Lower leg skin (tissue), 4 donors: Measurements from ENCODE around the gene TTC7B. TPM values are rescaled to one million over a fixed set of nuclear protein-coding genes. Genes with fewer than 3 reads are reported as not detected.

Experiments used
- DNase-seq, 2 donors: peaks; one replicate each; pipeline ENCODE4 v3.0.0-alpha.2; 2019; ENCODE audit warnings: low spot score in 2 of 2
- H3K4me3 ChIP-seq: fragments of 200-600 bp; sonication (generic); 2 replicates; pipeline ENCODE4 v1.5.1; 2017; ENCODE audit warnings: mild to moderate bottlenecking, low read depth; ENCODE audit not compliant: poor library complexity, severe bottlenecking
- CTCF ChIP-seq, 3 donors: fragments of 450-650 bp; IDR thresholded peaks; one replicate each; pipeline ENCODE4 v1.5.1; 2016; ENCODE audit warnings: antibody characterized with exemption in 3 of 3, mild to moderate bottlenecking in 3 of 3, moderate library complexity in 2 of 3
- POLR2A ChIP-seq, 2 donors: fragments of 450-650 bp; IDR thresholded peaks; one replicate each; pipeline ENCODE4 v1.6.1; 2016 to 2017; ENCODE audit warnings: antibody characterized with exemption in 2 of 2, mild to moderate bottlenecking in 1 of 2, moderate library complexity in 1 of 2
- WGBS, 2 donors: methylation state at CpG; one replicate each; pipeline ENCODE4 v1.1.5; 2018; 5-methylcytosine and 5-hydroxymethylcytosine counted together
- intact Hi-C: fragments of 100-400 bp; cut with DNase I; formaldehyde crosslinking; loops from one replicate; pipeline ENCODE4 v1.15.0; 2023; ENCODE audit warnings: low total_unique reads
- total RNA-seq, 4 donors: library from RNA; depleted of rRNA; stranded (reverse); fragments of >200 nt; gene quantifications; one replicate each; pipeline ENCODE4 v1.1.0, GENCODE V29; 2016

Gene TTC7B
- total RNA-seq, 4 donors from 2014 or later, result 10.3 to 28.7 (median 20.2) TPM

GRCh38 chr14:90784621-90785270 lies 31.5 kb downstream of the TTC7B start:
- WGBS, 2 donors, result 83 to 92% methylated on average over 9 of the region's 9 CpGs
- no peak overlapping the region for H3K4me3 ChIP-seq
- intact Hi-C loops, result no loop called here
- TF ChIP-seq CTCF (IDR thresholded peaks at IDR 0.05), result no peak
- DNase-seq, result peak in 1 of 2 donors; percentile 21

- no peak for TF ChIP-seq POLR2A (IDR thresholded peaks at IDR 0.05)
- TF ChIP-seq CTCF (IDR thresholded peaks at IDR 0.05), result no peak
- H3K4me3 ChIP-seq, result no peak overlapping the region
- no peak for DNase-seq
- 94 to 95% methylated on average over 6 of the region's 6 CpGs for WGBS, 2 donors
- intact Hi-C loops, result no loop called here
Observed at GRCh38 chr14:90783344-90783743, 32.9 kb downstream of the TTC7B start.

GRCh38 chr14:90782892-90783291 lies 33.3 kb downstream of the TTC7B start:
- no peak overlapping the region for H3K4me3 ChIP-seq
- intact Hi-C loops, result no loop called here
- WGBS, 2 donors, result 76 to 83% methylated on average over 4 of the region's 4 CpGs
- TF ChIP-seq POLR2A (IDR thresholded peaks at IDR 0.05) (no peak), CTCF (IDR thresholded peaks at IDR 0.05) (no peak)
- DNase-seq, result peak in 1 of 2 donors; percentile 48

GRCh38 chr14:90781876-90782275 lies 34.4 kb downstream of the TTC7B start:
- intact Hi-C loops, result no loop called here
- peak in 1 of 2 donors; percentile 36 for DNase-seq
- no peak overlapping the region for H3K4me3 ChIP-seq
- WGBS, 2 donors, result 81 to 90% methylated on average over 8 of the region's 8 CpGs
- TF ChIP-seq CTCF (IDR thresholded peaks at IDR 0.05) (no peak), POLR2A (IDR thresholded peaks at IDR 0.05) (no peak)

GRCh38 chr14:90781344-90781761 lies 34.9 kb downstream of the TTC7B start:
- 85 to 86% methylated on average over 4 of the region's 4 CpGs for WGBS, 2 donors
- peak in 1 of 2 donors; percentile 68 for DNase-seq
- H3K4me3 ChIP-seq, result no peak overlapping the region
- no peak for TF ChIP-seq POLR2A (IDR thresholded peaks at IDR 0.05)
- TF ChIP-seq CTCF (IDR thresholded peaks at IDR 0.05), result no peak
- intact Hi-C loops, result no loop called here

GRCh38 chr14:90780519-90780918 lies 35.7 kb downstream of the TTC7B start:
- 93 to 96% methylated on average over 9 to 12 of the region's 12 CpGs for WGBS, 2 donors
- peak in 1 of 2 donors; percentile 67 for DNase-seq
- H3K4me3 ChIP-seq, result no peak overlapping the region
- TF ChIP-seq CTCF (IDR thresholded peaks at IDR 0.05) (no peak), POLR2A (IDR thresholded peaks at IDR 0.05) (no peak)
- intact Hi-C loops, result no loop called here
